Prostate gland (tissue), 2 donors: ENCODE results near the gene HOXD4. TPM values are rescaled to one million over a fixed set of nuclear protein-coding genes. Genes with fewer than 3 reads are reported as not detected.
A peak's percentile ranks its signal among the peaks of the same experiment; 100 is the strongest.

ENCODE experiments used
- DNase-seq: peaks from one replicate; pipeline ENCODE4 v3.0.0-alpha.2; 2019; ENCODE audit warnings: low spot score
- H3K27ac ChIP-seq, 2 donors: fragments of 200-600 bp; sonication (generic); 2 replicates each; pipeline ENCODE4 v1.5.1; 2017 to 2019
- H3K27me3 ChIP-seq: fragments of 200-600 bp; sonication (generic); replicated peaks from 2 replicates; pipeline ENCODE4 v1.5.1; 2019; ENCODE audit not compliant: insufficient read depth
- H3K36me3 ChIP-seq, 2 donors: fragments of 200-600 bp; sonication (generic); 1 replicate in 1 of 2; 2 replicates in 1 of 2; pipeline versions ENCODE4 v1.5.1 to v1.8.1; 2017 to 2019
- H3K4me1 ChIP-seq: fragments of 200-600 bp; sonication (generic); replicated peaks from 2 replicates; pipeline ENCODE4 v1.5.1; 2019
- H3K4me3 ChIP-seq, 2 donors: fragments of 200-600 bp; sonication (generic); 2 replicates each; pipeline ENCODE4 v1.5.1; 2017 to 2019
- H3K9me3 ChIP-seq: fragments of 200-600 bp; sonication (generic); 2 replicates; pipeline ENCODE4 v1.5.1; 2017
- CTCF ChIP-seq, 4 experiments: fragments of 200-600 bp in 2 of 4; fragments of 450-650 bp in 2 of 4; sonication (generic) in 2 of 4; IDR thresholded peaks; 1 replicate in 3 of 4; 2 replicates in 1 of 4; pipeline ENCODE4 v1.5.1; 2016 to 2019; ENCODE audit warnings: antibody characterized with exemption in 4 of 4, mild to moderate bottlenecking in 2 of 4, moderate library complexity in 2 of 4
- POLR2A ChIP-seq: fragments of 450-650 bp; IDR thresholded peaks from one replicate; pipeline ENCODE4 v1.6.1; 2016; ENCODE audit warnings: antibody characterized with exemption, mild to moderate bottlenecking
- POLR2AphosphoS5 ChIP-seq: sonication (generic); formaldehyde crosslinking; IDR thresholded peaks from one replicate; pipeline ENCODE4 v1.6.1; 2017; ENCODE audit warnings: antibody characterized with exemption
- WGBS: methylation state at CpG from one replicate; pipeline ENCODE4 v1.1.5; 2018; 5-methylcytosine and 5-hydroxymethylcytosine counted together
- intact Hi-C: fragments of 100-400 bp; cut with DNase I; formaldehyde crosslinking; loops from one replicate; pipeline ENCODE4 v1.14.2; 2022
- total RNA-seq, 2 donors: library from RNA; depleted of rRNA; stranded (reverse); fragments of >200 nt; gene quantifications; one replicate each; pipeline ENCODE4 v1.1.0, GENCODE V29; 2016

The HOXD4 gene
- total RNA-seq, 2 donors from 2014 or later, result 1.2 to 6.7 TPM

DNA sequence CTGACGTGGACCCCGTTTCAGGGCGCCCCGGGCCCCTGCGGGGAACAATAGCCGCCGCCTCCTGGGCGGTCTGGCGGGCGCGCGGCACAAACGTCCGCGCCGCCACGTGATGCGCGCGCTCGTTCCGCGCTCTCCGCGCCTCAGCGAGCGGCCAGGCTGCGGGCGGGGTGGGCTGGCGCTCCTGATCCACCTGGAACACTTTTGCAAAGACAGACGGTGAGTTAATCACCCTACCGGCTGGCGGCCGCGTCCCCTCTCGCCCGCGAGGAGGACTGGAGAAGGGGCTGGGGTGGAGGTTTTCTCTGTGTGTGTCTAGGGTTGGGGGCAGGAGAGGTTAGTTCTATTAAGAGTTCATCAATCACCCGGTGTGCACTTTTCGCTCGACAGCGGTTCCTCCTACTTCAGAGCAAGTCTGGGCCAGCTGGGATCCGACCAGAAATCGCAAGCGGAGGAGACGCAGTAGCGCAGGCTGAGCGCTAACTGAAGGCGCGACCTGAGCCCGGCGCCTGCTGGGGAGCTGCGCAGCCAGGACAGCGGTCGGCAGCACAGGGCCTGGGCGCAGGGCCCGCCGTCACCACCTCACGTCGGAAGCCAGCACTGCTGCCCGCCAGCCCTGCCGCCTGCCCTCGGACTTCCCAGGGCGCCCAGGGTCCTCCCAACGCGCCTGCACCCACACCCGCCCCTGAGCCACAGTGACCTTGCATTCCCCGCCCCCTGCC is 26.8 kb downstream of the HOXD4 start:
- intact Hi-C loops, result no loop called here
- H3K9me3 ChIP-seq, result no peaks in the 10 kb centered on the region
- H3K4me3 ChIP-seq, result peak overlapping the region; percentile 16 to 17
- DNase-seq, result no peak
- H3K36me3 ChIP-seq, result no peaks in the 10 kb centered on the region
- no peak for TF ChIP-seq CTCF (IDR thresholded peaks at IDR 0.05)
- H3K4me1 ChIP-seq, result no peaks in the 10 kb centered on the region
- peaks cover 28% of the 10 kb centered on the region for H3K27me3 ChIP-seq
- 3% methylated on average over 41 of the region's 68 CpGs for WGBS
- no peak overlapping the region for H3K27ac ChIP-seq

- Histone ChIP-seq H3K27ac (no peak overlapping the region), H3K36me3 (no peaks in the 10 kb centered on the region), H3K4me1 (no peaks in the 10 kb centered on the region), H3K27me3 (peaks cover 28% of the 10 kb centered on the region), H3K4me3 (peak overlapping the region in 1 of 2 donors; percentile 16), H3K9me3 (no peaks in the 10 kb centered on the region)
- DNase-seq, result no peak
- intact Hi-C loops, result no loop called here
- TF ChIP-seq CTCF (IDR thresholded peaks at IDR 0.05), result no peak
- no peak for TF ChIP-seq POLR2AphosphoS5
- no peak for TF ChIP-seq POLR2A
- WGBS, result 30% methylated on average over 7 of the region's 7 CpGs
These were observed 27.5 kb downstream of the HOXD4 start for GRCh38 chr2:176178757-176179295.

DNA sequence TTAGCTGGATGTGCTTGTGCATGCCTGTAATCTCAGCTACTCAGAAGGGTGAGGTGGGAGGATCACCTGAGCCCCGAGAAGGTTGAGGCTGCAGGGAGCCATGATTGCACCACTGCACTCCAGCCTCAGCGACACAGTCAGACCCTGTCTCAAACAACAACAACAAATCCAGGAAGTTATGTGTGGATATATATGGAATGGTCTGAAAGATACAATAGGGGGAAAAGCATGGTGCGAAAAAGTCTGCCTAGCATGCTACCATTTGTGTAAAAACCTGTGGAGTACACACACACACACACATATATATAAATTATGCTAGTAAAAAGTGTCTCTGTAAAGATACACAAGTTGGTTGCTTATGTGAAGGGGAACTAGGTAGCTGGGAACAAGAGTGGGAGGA is 30.2 kb downstream of the HOXD4 start:
- intact Hi-C loops, result no loop called here
- Histone ChIP-seq H3K9me3 (no peaks in the 10 kb centered on the region), H3K4me3 (no peak overlapping the region), H3K36me3 (no peaks in the 10 kb centered on the region), H3K27ac (no peak overlapping the region), H3K4me1 (no peaks in the 10 kb centered on the region), H3K27me3 (peaks cover 10% of the 10 kb centered on the region)
- DNase-seq, result no peak
- WGBS, result 78% methylated on average over 3 of the region's 3 CpGs
- no peak for TF ChIP-seq POLR2AphosphoS5
- TF ChIP-seq POLR2A, result no peak
- TF ChIP-seq CTCF (IDR thresholded peaks at IDR 0.05), result no peak

DNA sequence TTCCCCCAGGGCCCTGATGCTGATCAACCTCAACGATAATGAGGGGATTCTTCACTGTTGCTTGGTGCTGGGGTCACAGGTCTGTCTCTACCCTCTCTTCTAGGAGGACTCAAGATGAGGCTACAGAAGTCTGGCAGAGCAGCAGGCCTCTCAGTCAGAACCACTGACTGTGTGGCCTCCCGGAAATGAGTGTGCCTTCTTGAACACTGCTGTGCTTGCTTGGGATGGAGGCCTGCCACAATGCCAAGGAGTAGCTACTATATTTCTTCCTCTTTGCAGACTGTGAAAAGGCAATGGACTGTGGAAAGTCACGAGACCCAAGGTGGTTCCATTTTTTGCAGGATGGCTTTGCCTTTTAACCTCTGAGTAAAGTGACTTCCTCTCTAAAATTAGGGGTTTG is 31.3 kb downstream of the HOXD4 start:
- intact Hi-C loops, result no loop called here

More for the DNA sequence above, 31.3 kb downstream of the HOXD4 start:
- no peak for TF ChIP-seq CTCF (IDR thresholded peaks at IDR 0.05)
- TF ChIP-seq POLR2A, result no peak
- no peak for TF ChIP-seq POLR2AphosphoS5
- DNase-seq, result no peak
- H3K4me3 ChIP-seq, result no peak overlapping the region
- peaks cover 10% of the 10 kb centered on the region for H3K27me3 ChIP-seq
- 88% methylated on average over 3 of the region's 3 CpGs for WGBS
- no peaks in the 10 kb centered on the region for H3K36me3 ChIP-seq
- no peaks in the 10 kb centered on the region for H3K4me1 ChIP-seq
- no peak overlapping the region for H3K27ac ChIP-seq
- no peaks in the 10 kb centered on the region for H3K9me3 ChIP-seq
